Measurements from ENCODE around the gene ZNF69. TPM values are rescaled to one million over a fixed set of nuclear protein-coding genes. Genes with fewer than 3 reads are reported as not detected.
"Not testable (repeated sequence)": the region's sequence is repeated elsewhere in the genome, so short reads cannot be mapped to it uniquely, and the experiment has no call there.

ZNF69 gene
- total RNA-seq, 1 experiment from 2014 or later, result 4.3 TPM

- BruUV-seq (replicated peaks), result no TSS peak
- DNase-seq, result no peak
- ATAC-seq, result no peak
- H3K9me2 ChIP-seq (replicated peaks; ENCODE audit: low read length), result no peaks in the 10 kb centered on the region
- peaks cover 19% of the 10 kb centered on the region; the same call in 1 of the 2 replicates for H3K9me3 ChIP-seq (ENCODE audit: low read length)
- CTCF ChIA-PET, result no interaction called here
- no peaks in the 10 kb centered on the region for H3F3A ChIP-seq (ENCODE audit: low read length, unreplicated experiment)
- H3K9ac ChIP-seq (ENCODE audit: low read length), result no peak overlapping the region
- H3K4me1 ChIP-seq (ENCODE audit: insufficient read depth, low read length), result peaks cover 4% of the 10 kb centered on the region; the same call in 1 of the 2 replicates
- H3K79me2 ChIP-seq (ENCODE audit: low read length), result peaks cover 54% of the 10 kb centered on the region
- H3K27ac ChIP-seq (ENCODE audit: low read length), result no peak overlapping the region
- no peaks in the 10 kb centered on the region for H3K27me3 ChIP-seq (ENCODE audit: low read length)
- no peaks in the 10 kb centered on the region for H4K20me1 ChIP-seq (ENCODE audit: low read length)
- no peak for TF ChIP-seq CTCF (conservative IDR thresholded peaks at IDR 0.05; ENCODE audit: low read depth, low read length)
- intact Hi-C loops (cut with micrococcal nuclease), result no loop called here
- POLR2A ChIA-PET (ENCODE audit: unreplicated experiment), result no interaction called here
- peaks cover 52% of the 10 kb centered on the region for H3K36me3 ChIP-seq (ENCODE audit: low read depth, low read length)
- H2AFZ ChIP-seq (ENCODE audit: low read length), result no peak overlapping the region
- no peak overlapping the region for H3K4me3 ChIP-seq (ENCODE audit: low read length)
- no peak overlapping the region for H3K4me2 ChIP-seq (ENCODE audit: low read length)
Observed at GRCh38 chr19:11927227-11927626, 39.6 kb downstream of the ZNF69 start.

- POLR2A ChIA-PET (ENCODE audit: unreplicated experiment), result no interaction called here
- TF ChIP-seq EZH2 (IDR thresholded peaks at IDR 0.05; ENCODE audit: low read length, unreplicated experiment) (no peak), CTCF (conservative IDR thresholded peaks at IDR 0.05; ENCODE audit: low read depth, low read length) (no peak), EZH2phosphoT487 (IDR thresholded peaks at IDR 0.05; ENCODE audit: borderline replicate concordance, low read length) (no peak)
Observed at GRCh38 chr19:11931051-11931450, 43.5 kb downstream of the ZNF69 start.

GRCh38 chr19:11931513-11931912 lies 43.9 kb downstream of the ZNF69 start:
- DNase-seq (no peak), ATAC-seq (no peak)
- Histone ChIP-seq H3K9ac (ENCODE audit: low read length) (no peak overlapping the region), H4K20me1 (ENCODE audit: low read length) (no peaks in the 10 kb centered on the region), H2AFZ (ENCODE audit: low read length) (no peak overlapping the region), H3K4me1 (ENCODE audit: insufficient read depth, low read length) (no peaks in the 10 kb centered on the region), H3K4me3 (ENCODE audit: low read length) (no peak overlapping the region), H3K9me3 (ENCODE audit: low read length) (peaks cover 38% of the 10 kb centered on the region), H3K9me2 (replicated peaks; ENCODE audit: low read length) (no peaks in the 10 kb centered on the region), H3K36me3 (ENCODE audit: low read depth, low read length) (peaks cover 78% of the 10 kb centered on the region), H3K79me2 (ENCODE audit: low read length) (peaks cover 58% of the 10 kb centered on the region), H3F3A (ENCODE audit: low read length, unreplicated experiment) (no peaks in the 10 kb centered on the region), H3K27ac (ENCODE audit: low read length) (no peak overlapping the region), H3K4me2 (ENCODE audit: low read length) (no peak overlapping the region), H3K27me3 (ENCODE audit: low read length) (no peaks in the 10 kb centered on the region)
- ChIA-PET CTCF (no interaction called here), POLR2A (ENCODE audit: unreplicated experiment) (interaction anchor here (0.7 kb wide), 1 partner anchor 293 kb away, joined by 5 read pairs; no protein-coding TSS in a partner anchor)
- intact Hi-C loops (cut with micrococcal nuclease), result no loop called here
- no TSS peak for BruUV-seq (replicated peaks)
- TF ChIP-seq CTCF (conservative IDR thresholded peaks at IDR 0.05; ENCODE audit: low read depth, low read length), result no peak
- TF ChIP-seq EZH2 (IDR thresholded peaks at IDR 0.05; ENCODE audit: low read length, unreplicated experiment), result no peak
- TF ChIP-seq EZH2phosphoT487 (IDR thresholded peaks at IDR 0.05; ENCODE audit: borderline replicate concordance, low read length), result no peak

More at GRCh38 chr19:11931051-11931450, 43.5 kb downstream of the ZNF69 start:
- BruUV-seq (replicated peaks), result no TSS peak
- ATAC-seq (peak; percentile 35; the same call in 1 of the 2 replicates), DNase-seq (no peak)
- Histone ChIP-seq H3K4me1 (ENCODE audit: insufficient read depth, low read length) (peaks cover 3% of the 10 kb centered on the region; the same call in 1 of the 2 replicates), H3K9me2 (replicated peaks; ENCODE audit: low read length) (no peaks in the 10 kb centered on the region), H3K79me2 (ENCODE audit: low read length) (peaks cover 63% of the 10 kb centered on the region), H3K9ac (ENCODE audit: low read length) (no peak overlapping the region), H4K20me1 (ENCODE audit: low read length) (no peaks in the 10 kb centered on the region), H3K9me3 (ENCODE audit: low read length) (peaks cover 38% of the 10 kb centered on the region), H3F3A (ENCODE audit: low read length, unreplicated experiment) (no peaks in the 10 kb centered on the region), H3K4me2 (ENCODE audit: low read length) (no peak overlapping the region), H3K27ac (ENCODE audit: low read length) (no peak overlapping the region), H2AFZ (ENCODE audit: low read length) (no peak overlapping the region), H3K27me3 (ENCODE audit: low read length) (no peaks in the 10 kb centered on the region), H3K4me3 (ENCODE audit: low read length) (no peak overlapping the region), H3K36me3 (ENCODE audit: low read depth, low read length) (peaks cover 80% of the 10 kb centered on the region)
- intact Hi-C loops (cut with micrococcal nuclease), result no loop called here
- CTCF ChIA-PET, result no interaction called here

- H3K4me2 ChIP-seq (ENCODE audit: low read length); CTCF ChIA-PET; ATAC-seq; H4K20me1 ChIP-seq (ENCODE audit: low read length); H3K4me1 ChIP-seq (ENCODE audit: insufficient read depth, low read length); H3F3A ChIP-seq (ENCODE audit: low read length, unreplicated experiment); H3K4me3 ChIP-seq (ENCODE audit: low read length); intact Hi-C loops (cut with micrococcal nuclease); H3K9ac ChIP-seq (ENCODE audit: low read length); H3K27me3 ChIP-seq (ENCODE audit: low read length); H2AFZ ChIP-seq (ENCODE audit: low read length); H3K27ac ChIP-seq (ENCODE audit: low read length); DNase-seq; H3K9me2 ChIP-seq (replicated peaks; ENCODE audit: low read length); POLR2A ChIA-PET (ENCODE audit: unreplicated experiment): not testable (repeated sequence)
- H3K79me2 ChIP-seq (ENCODE audit: low read length), result peaks cover 51% of the 10 kb centered on the region
- peaks cover 65% of the 10 kb centered on the region for H3K36me3 ChIP-seq (ENCODE audit: low read depth, low read length)
- BruUV-seq (replicated peaks), result TSS peak; percentile 5
- peaks cover 34% of the 10 kb centered on the region for H3K9me3 ChIP-seq (ENCODE audit: low read length)
Observed at GRCh38 chr19:11935829-11936228, 48.2 kb downstream of the ZNF69 start.

All from PC-3 (cell line).